Ascending aorta (tissue), 2 donors: ENCODE data around the gene ZMYND8. TPM values are rescaled to one million over a fixed set of nuclear protein-coding genes. Genes with fewer than 3 reads are reported as not detected.
"Not testable (repeated sequence)": the region's sequence is repeated elsewhere in the genome, so short reads cannot be mapped to it uniquely, and the experiment has no call there.

Experiments used
- DNase-seq, 2 donors: peaks; one replicate each; pipeline ENCODE4 v3.0.0-alpha.2; 2019; ENCODE audit warnings: low spot score in 2 of 2
- H3K27ac ChIP-seq, 2 donors: fragments of 200-600 bp; sonication (generic); one replicate each; pipeline ENCODE4 v1.5.1; 2016 to 2017; ENCODE audit warnings: mild to moderate bottlenecking in 1 of 2
- H3K27me3 ChIP-seq: fragments of 200-600 bp; sonication (generic); one replicate; pipeline ENCODE4 v1.5.1; 2017
- H3K36me3 ChIP-seq, 2 donors: fragments of 200-600 bp; sonication (generic); one replicate each; pipeline ENCODE4 v1.5.1; 2016
- H3K4me1 ChIP-seq, 2 donors: fragments of 200-600 bp; sonication (generic); one replicate each; pipeline ENCODE4 v1.5.1; 2016 to 2017; ENCODE audit warnings: mild to moderate bottlenecking in 1 of 2
- H3K4me3 ChIP-seq, 2 donors: fragments of 200-600 bp; sonication (generic); one replicate each; pipeline ENCODE4 v1.5.1; 2016 to 2017; ENCODE audit warnings: mild to moderate bottlenecking in 1 of 2
- H3K9me3 ChIP-seq, 2 donors: fragments of 200-600 bp; sonication (generic); one replicate each; pipeline ENCODE4 v1.5.1; 2016
- CTCF ChIP-seq, 3 experiments: fragments of 200-600 bp in 2 of 3; fragments of 450-650 bp in 1 of 3; sonication (generic) in 2 of 3; IDR thresholded peaks; one replicate each; pipeline ENCODE4 v1.5.1; 2016 to 2019; ENCODE audit warnings: antibody characterized with exemption in 3 of 3, mild to moderate bottlenecking in 1 of 3, moderate library complexity in 1 of 3
- intact Hi-C: fragments of 100-400 bp; cut with DNase I; formaldehyde crosslinking; loops from one replicate; pipeline ENCODE4 v1.15.1; 2023
- total RNA-seq: library from RNA; depleted of rRNA; stranded (reverse); fragments of >200 nt; gene quantifications from one replicate; pipeline ENCODE4 v1.1.0, GENCODE V29; 2016

ZMYND8 gene
- total RNA-seq, 1 donor from 2014 or later, result 23.2 TPM

GRCh38 chr20:47249913-47250312, 106.6 kb downstream of the ZMYND8 start:
- intact Hi-C loops, result no loop called here
- H3K9me3 ChIP-seq, result no peaks in the 10 kb centered on the region
- TF ChIP-seq CTCF (IDR thresholded peaks at IDR 0.05), result no peak
- no peaks in the 10 kb centered on the region for H3K27me3 ChIP-seq
- no peak overlapping the region for H3K4me3 ChIP-seq
- no peak overlapping the region for H3K27ac ChIP-seq
- no peak for DNase-seq
- peaks cover 15 to 48% of the 10 kb centered on the region in 2 donors for H3K36me3 ChIP-seq
- peaks cover 0 to 5% of the 10 kb centered on the region in 2 donors for H3K4me1 ChIP-seq

GRCh38 chr20:47248448-47248966, 108.0 kb downstream of the ZMYND8 start:
- no peak overlapping the region for H3K27ac ChIP-seq
- DNase-seq, result no peak
- no peaks in the 10 kb centered on the region for H3K9me3 ChIP-seq
- no peak for TF ChIP-seq CTCF (IDR thresholded peaks at IDR 0.05)
- H3K36me3 ChIP-seq, result peaks cover 18 to 55% of the 10 kb centered on the region in 2 donors
- no peak overlapping the region for H3K4me3 ChIP-seq
- intact Hi-C loops, result no loop called here
- H3K4me1 ChIP-seq, result no peaks in the 10 kb centered on the region
- no peaks in the 10 kb centered on the region for H3K27me3 ChIP-seq

- no peak overlapping the region for H3K4me3 ChIP-seq
- DNase-seq, result no peak
- H3K4me1 ChIP-seq, result no peaks in the 10 kb centered on the region
- no peak overlapping the region for H3K27ac ChIP-seq
- no peaks in the 10 kb centered on the region for H3K9me3 ChIP-seq
- intact Hi-C loops, result no loop called here
- no peaks in the 10 kb centered on the region for H3K27me3 ChIP-seq
- peaks cover 18 to 57% of the 10 kb centered on the region in 2 donors for H3K36me3 ChIP-seq
- TF ChIP-seq CTCF (IDR thresholded peaks at IDR 0.05), result no peak
Measured at GRCh38 chr20:47247972-47248371, 108.5 kb downstream of the ZMYND8 start.

- no peak overlapping the region for H3K27ac ChIP-seq
- no peak for TF ChIP-seq CTCF (IDR thresholded peaks at IDR 0.05)
- H3K9me3 ChIP-seq, result no peaks in the 10 kb centered on the region
- intact Hi-C loops, result no loop called here
- peaks cover 18 to 60% of the 10 kb centered on the region in 2 donors for H3K36me3 ChIP-seq
- no peak overlapping the region for H3K4me3 ChIP-seq
- DNase-seq, result no peak
- no peaks in the 10 kb centered on the region for H3K27me3 ChIP-seq
- H3K4me1 ChIP-seq, result no peaks in the 10 kb centered on the region
Measured at GRCh38 chr20:47246061-47246777, 110.3 kb downstream of the ZMYND8 start.

- H3K9me3 ChIP-seq, H3K4me3 ChIP-seq, DNase-seq, H3K27me3 ChIP-seq, H3K4me1 ChIP-seq, H3K27ac ChIP-seq, intact Hi-C loops: not testable (repeated sequence)
- H3K36me3 ChIP-seq, result peaks cover 18 to 56% of the 10 kb centered on the region in 2 donors
Measured at GRCh38 chr20:47245166-47245565, 111.3 kb downstream of the ZMYND8 start.

GRCh38 chr20:47244451-47244850, 112.0 kb downstream of the ZMYND8 start:
- Histone ChIP-seq H3K36me3 (peaks cover 18 to 51% of the 10 kb centered on the region in 2 donors), H3K9me3 (no peaks in the 10 kb centered on the region), H3K27me3 (no peaks in the 10 kb centered on the region), H3K4me1 (no peaks in the 10 kb centered on the region), H3K4me3 (no peak overlapping the region), H3K27ac (no peak overlapping the region)
- TF ChIP-seq CTCF (IDR thresholded peaks at IDR 0.05), result no peak
- intact Hi-C loops, result no loop called here
- DNase-seq, result no peak
